Stromal cell of bone marrow (primary cell): ENCODE data around the gene TSHB.

Experiments
- DNase-seq: peaks from one replicate; pipeline ENCODE4 v3.0.0-alpha.2; 2012; ENCODE audit warnings: low read depth

The TSHB gene

DNA sequence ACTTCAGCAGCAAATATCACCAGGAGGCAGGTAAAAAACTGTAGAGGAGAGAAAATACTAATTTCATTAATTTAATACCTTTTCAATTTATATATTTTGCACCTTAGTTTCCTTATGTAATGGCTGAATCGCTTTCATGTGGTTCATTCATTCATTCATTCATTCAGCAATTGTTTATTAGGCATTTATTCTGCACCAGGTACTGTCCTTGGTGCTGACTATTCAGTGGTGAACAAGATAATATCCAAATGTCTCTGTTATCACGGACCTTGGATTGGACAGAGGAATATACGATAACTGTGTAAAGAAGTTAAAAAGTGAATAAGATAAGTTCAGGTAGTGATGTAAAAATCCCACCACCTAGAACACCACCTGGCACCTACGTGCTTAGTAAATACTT is 30.9 kb downstream of the TSHB start:
- no peak for DNase-seq

DNA sequence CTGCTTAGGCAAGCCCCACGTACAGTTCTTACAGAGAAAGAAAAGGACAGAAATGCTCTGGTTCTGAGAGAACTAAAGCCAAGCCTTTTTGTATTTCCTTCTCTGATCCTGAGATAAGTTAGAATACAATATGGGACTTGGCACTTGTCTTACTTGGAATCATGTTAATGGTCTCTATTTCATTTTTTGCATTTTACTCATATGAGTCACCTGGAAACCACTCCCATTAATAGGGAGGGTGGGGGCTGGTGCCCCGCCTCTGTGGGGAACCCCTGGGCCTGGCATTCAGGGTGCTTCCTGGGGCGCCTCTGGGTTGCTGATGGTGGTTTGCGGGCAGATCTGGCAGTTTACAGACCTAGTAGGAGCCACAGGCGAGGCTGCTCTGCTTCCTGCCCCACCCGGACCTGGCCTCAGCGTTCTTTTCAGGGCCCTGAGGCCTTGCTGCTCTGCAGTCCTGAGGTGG is 32.9 kb downstream of the TSHB start:
- no peak for DNase-seq

DNA sequence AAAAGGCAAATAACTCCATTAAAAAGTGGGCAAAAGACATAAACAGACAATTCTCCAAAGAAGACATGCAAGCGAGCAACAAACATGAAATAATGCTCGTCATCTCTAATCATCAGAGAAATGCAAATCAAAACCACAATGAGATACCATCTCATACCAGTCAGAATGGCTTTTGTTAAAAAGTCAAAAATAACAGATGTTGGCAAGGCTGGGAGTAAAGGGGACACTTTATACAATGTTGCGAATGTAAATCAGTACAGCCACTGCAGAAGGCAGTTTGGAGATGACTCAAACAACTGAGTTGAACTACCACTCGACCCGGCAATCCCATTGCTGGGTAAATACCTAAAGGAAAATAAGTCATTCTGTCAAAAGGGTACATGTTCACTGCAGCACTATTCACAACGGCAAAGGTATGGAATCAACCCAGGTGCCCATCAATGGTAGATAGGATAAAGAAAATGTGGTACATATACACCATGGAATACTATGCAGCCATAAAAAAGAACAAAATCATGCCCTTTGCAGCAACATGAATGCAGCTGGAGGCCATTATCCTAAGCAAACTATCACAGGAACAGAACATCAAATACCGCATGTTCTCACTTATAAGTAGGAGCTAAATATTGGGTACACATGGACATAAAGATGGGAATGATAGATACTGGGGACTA is 33.7 kb downstream of the TSHB start:
- no peak for DNase-seq

DNA sequence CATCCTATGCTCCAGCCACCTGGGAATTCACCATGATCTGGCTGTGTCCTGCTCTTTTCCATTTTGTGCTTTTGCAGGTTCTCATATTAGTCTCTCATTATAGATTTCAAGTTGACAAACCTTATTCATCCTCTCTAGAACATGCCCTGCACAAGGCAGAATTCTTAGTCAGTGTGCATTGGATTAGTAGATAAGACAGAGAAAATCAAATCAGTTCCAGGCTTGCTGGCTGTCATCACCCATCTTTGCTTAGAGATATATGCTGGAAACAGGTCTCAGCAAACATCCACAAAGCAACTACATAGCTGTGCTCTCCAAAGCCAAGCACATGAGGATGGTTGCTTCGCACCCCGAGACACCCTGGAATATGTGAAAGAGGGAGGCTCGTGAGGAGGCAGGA is 34.8 kb downstream of the TSHB start:
- DNase-seq = no peak

DNA sequence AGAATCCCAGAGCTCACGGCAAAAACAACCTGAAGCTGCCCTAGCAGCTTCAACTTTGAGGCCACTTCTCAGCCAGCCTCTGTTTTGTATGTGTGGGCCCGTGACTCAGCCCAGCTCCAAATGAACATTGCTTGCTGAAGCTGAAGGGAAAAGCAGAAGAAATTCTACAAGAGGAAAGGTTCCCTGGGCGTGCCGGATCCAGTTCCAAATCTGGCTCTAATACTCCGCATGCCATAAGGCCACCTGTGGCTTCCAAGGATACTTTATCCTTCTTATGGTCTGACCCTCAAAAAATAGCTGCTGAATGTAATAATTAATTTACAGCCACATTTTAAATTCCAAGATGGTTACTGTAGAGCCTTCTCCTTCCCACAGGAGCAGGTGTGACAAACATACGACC is 35.4 kb downstream of the TSHB start:
- DNase-seq = no peak

DNA sequence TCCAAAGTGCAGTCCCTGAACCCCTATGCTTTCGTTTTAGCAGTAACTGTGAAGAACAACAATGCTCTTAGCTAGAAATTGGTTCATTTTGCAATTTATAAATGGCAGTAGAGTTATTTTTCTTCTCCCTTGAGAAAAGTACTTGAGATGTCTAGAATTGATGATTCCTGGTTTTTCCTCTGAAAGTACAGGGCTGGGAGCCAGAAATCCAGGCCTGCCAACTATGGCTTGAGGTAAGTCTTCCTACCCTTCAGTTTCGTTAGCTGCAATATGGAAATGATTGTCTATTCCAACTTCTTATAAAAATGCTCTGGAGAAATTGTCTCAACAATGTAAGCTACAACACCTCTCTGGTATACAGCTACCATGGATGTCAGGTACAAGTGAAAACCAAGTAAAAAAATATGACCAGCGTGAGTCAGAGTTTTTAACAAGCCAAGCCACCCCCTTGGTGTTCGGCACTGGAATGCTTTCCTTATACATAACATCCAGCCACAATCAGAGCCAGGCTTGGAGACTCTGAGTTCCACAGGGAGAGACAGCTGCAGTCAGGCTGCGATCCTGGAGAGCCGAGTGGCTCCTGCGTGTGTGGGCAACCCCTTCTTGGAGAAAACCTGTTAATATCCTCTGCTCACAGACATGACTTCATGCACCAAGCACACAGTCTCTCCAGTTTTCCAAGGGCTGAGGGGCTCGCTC is 37.7 kb downstream of the TSHB start:
- peak; percentile 36 for DNase-seq

DNA sequence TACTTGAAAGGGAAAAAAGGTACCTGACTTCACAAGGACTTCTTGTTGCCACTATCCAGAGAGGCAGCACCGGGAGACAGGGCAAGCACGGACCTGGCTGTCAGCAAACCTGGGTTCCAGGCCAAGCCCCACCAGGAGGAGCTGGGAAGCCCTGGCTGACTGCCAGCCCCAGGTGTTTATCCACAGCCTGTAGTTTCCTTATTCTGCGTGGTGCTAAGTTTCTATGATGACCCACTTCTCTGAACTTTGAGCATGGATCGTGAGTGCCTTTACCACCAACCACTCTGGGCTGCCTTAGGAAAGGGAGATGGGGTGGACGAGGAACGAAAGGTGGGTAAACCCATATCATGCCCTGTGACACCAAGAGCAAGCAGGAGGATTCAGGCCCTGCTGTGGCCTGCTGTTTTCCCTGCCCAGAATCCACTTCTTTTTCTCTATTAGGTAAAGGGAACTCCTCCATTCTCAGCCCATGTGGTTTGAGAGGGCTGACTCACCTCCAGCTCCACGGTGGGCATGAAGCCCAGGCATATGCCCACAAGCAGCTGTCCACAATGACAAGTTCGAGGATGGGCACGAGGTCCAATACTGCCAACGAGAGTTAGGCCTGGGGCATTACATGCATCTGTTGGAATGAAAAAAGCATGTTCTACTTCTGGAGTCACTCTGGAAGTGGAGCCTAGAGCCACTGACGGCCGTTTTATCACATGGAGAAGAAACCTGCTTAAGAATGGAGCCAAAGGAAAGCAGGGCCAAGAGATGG is 39.4 kb downstream of the TSHB start:
- peak; percentile 43 for DNase-seq

DNA sequence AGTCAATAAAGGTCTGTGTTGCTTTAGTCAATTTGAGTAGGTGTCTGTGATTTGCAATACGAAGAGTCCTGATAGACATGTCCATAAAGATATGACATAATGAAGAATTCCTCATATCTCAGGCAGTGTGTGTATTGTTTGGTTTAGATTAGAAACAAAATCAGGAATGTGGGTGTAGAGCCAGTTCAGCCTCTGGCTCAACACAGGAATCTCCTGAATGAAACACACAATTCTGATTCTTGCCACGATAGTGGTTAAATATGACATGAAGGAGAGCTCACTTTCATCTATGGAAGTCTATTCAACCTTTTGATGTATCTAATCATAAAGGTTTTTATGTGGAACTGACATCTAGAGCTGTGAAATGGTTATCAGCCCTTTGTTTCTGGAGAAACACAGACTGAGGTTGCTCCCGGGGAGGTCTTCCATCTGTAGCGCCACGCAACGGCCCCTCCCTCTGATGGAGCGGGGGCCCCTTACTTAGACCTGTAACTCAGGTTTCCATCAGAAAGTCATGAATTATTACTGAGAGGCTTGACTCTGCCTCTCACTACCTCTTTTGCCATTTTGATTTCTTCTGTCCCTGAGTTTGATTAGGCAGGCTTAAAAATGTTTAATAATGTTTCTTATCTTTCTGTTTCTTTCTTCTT is 40.2 kb downstream of the TSHB start:
- no peak for DNase-seq

DNA sequence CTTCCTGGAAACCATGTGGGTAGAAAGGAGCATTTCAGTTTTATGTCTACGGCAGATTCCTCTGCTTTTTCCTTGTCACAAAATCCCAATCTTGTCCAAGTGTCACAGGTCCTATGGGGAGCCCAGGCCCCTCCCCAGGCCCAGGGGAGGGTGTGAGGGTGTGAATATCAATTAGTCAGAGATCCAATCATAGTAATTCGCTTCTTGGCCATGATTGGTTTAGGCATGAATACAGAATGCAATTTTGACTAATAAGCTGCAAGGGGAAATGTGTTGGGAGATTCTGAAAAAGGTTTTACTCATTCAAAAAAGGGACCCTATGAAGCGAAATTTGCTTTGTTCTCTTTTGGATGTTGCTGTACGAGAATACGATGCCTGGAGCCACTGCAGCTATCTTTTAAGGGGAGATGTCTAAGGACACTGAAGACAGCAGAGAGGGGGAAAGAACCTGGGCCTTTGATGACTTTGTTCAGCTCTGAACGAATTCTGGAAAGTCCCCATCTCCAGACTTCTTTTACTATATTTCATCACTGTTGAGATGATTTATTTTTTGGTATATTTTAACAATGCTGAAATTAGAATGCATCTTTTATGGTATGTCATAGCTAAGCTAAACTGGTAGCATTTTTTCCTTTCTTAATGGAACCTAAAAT is 41.5 kb downstream of the TSHB start:
- DNase-seq = no peak

DNA sequence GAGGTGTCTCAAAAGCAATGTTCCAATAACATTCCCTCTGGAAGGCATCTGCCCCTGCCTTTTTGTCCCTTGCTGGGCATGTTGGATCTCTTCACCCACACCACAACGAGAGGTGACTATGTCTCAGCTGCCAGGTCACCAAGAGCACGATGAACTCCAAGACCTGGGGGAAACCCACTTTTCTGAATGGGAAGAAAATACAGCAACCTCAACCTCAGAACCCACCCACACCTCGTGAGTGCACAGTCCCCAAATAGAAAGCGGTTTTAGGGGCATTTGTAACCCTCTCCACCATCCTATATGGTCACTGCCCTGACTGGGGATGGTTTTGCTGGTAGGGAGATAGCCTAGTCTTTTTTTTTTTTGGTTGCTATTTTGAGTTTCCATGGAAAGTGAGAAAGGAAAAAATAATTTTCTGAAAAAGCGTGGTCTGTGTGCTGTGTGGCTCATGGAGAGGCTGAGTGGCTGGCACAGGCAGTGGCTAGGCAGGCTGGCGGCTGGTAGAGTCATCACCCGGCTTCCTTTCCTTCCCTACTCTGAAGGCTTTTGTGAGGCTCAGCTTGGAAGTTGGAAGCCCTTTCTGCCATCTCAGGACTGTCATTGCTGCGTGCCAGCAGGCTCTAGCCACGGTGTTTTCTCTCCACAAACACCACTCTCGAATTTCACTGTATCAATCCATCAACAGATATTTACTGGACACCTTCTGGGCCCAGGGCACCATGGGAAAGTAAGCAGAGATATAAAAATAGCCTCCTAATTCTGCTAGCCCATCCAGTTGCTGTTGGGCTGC is 43.9 kb downstream of the TSHB start:
- DNase-seq = no peak

DNA sequence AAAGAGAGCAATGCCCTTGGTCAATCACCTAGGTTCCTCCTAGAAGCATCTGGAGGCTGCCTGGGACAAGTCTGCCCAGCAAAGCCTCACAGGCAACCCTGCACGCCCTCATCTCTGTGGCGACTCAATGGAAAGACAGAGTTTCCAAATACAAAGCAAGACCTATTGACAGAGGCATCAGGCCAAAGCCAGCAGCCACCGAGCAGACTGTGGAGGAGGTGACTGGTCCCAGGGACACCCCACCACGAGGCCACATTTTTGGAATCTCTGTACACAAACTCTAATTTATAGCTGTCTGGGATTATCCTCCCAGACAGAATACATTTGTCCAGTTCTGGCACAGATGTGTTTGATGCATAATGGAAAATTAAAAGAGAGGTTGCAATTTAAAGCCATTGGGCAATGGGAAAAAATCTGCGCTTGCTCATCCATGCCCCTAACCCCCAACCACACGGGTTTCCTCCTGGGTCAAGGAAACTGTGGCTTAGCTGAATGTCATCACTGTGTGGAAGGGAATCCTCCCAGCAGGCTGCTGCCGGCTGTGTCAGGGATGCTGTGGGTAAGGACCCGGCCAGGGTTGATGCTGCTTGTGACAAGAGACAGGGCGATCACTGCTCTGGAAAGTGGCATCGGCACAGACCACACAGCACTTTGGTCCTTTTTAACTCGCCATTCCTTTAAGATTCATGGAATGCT is 45.4 kb downstream of the TSHB start:
- DNase-seq = no peak

DNA sequence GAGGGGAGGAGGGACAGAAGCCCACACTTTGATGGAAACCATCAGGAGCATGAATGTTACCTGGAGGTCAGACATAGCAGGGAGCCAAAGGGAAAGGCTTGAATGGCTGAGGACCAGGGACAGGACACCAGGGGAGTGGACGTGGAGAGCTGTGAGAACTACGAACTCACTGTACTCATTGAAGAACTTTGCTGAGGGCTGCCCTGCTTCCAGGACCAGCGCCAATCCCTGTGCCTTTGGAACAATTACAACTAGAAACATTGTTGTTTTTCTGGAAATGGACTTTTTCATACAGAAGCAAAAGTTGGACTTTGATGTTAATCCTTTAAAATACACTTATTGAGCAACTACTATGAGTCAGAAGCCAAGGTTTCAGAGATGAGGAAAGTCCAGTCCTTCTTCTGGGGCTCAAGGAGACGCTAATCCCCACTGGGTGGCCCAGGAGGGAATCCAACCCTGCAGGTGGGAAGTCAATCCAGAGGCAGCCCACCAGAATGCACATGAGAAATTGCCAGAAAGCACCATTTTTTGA is 46.8 kb downstream of the TSHB start:
- DNase-seq = no peak

DNA sequence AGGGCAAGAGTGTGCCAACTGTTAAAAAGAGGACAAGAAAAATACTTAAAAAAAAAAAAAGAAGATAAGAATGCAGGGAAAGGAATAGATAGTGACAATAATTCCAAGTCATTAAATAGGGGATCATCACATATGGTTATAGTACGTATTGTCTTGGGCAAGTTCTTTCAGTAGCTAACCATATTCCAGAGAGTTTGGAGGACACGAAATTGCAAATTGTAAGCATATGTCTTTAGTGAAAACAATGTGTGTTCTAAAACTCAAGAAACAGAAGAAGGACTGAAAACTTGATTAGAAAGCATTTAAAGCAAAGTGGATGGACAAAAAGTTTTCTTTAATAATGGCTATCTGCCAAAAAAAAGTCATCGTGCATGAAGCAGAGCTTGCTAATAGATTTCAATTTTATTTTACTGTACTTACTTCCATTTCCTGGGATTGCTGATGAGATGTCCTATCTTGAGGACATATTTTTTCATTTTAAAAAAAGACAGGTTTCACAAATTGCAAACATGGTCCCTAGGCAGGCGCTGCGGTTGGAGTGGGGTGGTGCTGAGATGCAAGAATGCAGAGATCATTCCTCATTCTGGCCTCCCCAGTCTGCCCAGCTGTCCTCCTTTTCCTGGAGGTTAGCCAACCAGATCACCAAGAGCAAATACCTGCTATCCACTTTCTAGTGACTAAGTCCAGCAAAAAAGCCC is 47.8 kb downstream of the TSHB start:
- DNase-seq = no peak

DNA sequence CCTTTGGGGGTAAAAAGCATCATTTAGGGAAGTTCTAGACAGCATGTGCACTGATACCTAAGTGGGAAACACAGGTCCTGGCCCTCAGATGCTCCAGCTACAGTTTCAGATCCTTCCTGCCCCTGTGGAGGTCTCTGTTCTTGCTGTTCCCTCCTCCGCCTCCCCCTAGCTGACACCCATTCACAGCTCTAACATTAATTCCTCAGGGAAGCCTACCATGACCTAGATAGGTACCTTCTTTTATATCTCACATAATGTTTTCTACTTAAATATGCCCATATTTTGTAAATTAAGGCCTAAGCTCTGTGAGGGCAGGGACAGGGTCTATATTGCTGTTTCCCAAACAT is 48.3 kb downstream of the TSHB start:
- no peak for DNase-seq

DNA sequence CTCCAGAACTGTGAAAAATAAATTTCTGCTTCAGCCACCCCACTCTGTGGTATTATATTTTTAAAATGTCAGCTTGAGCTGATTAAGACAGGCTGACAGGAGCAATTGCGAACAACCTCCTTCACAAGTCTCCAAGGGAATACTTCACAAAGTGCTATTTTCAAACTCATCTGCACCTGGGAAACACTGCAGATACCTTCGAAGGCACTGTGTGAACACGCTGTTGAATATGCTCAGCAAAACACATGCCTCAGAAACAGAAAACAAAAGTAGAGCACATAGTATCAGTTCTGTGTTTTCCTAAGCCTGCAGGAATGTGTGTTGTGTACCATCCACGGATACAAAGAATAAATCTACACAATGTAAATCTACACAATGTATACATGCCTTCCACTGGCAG is 49.1 kb downstream of the TSHB start:
- no peak for DNase-seq

DNA sequence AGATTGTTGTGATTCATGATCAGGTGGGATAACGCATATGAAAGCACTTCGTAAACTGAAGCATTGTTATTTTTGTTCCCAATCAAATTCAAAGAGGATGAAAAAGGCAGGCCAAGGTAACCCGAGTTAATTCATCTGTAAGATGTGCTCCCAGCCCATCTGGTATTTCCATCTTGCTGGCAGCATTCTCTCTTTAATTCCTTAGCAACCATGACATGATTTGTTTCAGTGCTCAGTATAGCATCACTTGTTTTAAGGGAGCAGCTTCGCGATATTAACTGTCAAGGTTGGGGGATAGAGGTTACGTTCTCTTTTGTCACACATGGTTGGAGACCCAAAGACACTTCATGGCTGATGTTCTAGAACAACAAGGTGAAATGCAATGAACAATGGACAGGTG is 53.3 kb downstream of the TSHB start:
- DNase-seq = no peak
